ENCODE results near the gene MFAP4.

DNA sequence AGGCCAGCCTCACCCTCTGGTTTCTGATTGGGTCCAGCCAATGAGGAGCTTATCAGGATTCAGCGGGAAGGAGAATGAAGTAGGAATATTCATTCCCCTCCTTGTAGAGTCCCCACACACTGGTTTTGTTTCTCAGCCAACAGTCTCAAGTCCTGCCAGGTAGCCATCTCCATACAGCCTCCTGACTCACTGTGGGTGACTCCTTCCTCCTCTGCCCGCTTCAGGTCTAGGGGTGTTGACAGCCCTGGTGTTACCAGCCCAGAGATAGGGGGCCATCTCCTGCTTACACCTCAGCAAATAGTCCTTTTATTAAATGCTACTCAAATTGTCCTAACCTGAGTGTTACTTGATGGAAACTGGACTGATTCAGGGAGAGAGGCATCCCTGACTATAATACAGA is 4.0 kb upstream of the MFAP4 start:
- TF ChIP-seq CTCF (IDR thresholded peaks at IDR 0.05) (no peak), EP300 (IDR thresholded peaks at IDR 0.05) (no peak)
